ENCODE data around the gene RELA. TPM values are rescaled to one million over a fixed set of nuclear protein-coding genes. Genes with fewer than 3 reads are reported as not detected.
A peak's percentile ranks its signal among the peaks of the same experiment; 100 is the strongest.

Gene RELA
- total RNA-seq, 6 donors from 2014 or later = 42.9 to 86.8 (median 58.7) TPM

GRCh38 chr11:65649656-65650546 lies 12.8 kb downstream of the RELA start:
- H3K36me3 ChIP-seq = peaks cover 16 to 79% (median 68%) of the 10 kb centered on the region in 4 donors
- DNase-seq (no peak), ATAC-seq (ENCODE audit: low FRiP score in 2 of 2) (no peak)
- H3K4me1 ChIP-seq = peaks cover 41 to 79% (median 47%) of the 10 kb centered on the region in 4 donors
- TF ChIP-seq POLR2A (IDR thresholded peaks at IDR 0.05) (no peak), EP300 (IDR thresholded peaks at IDR 0.05) (no peak), POLR2AphosphoS5 (IDR thresholded peaks at IDR 0.05) (no peak), CTCF (IDR thresholded peaks at IDR 0.05) (no peak)
- H3K27me3 ChIP-seq = no peaks in the 10 kb centered on the region
- H3K27ac ChIP-seq = peak overlapping the region; percentile 30 to 98 (median 94)
- WGBS, 2 donors = 93 to 98% methylated on average over 7 to 14 of the region's 16 CpGs
- H3K4me3 ChIP-seq = no peak overlapping the region
- H3K9me3 ChIP-seq = no peaks in the 10 kb centered on the region

- peaks cover 16 to 77% (median 63%) of the 10 kb centered on the region in 4 donors for H3K36me3 ChIP-seq
- no peaks in the 10 kb centered on the region for H3K27me3 ChIP-seq
- no peaks in the 10 kb centered on the region for H3K9me3 ChIP-seq
- ATAC-seq (ENCODE audit: low FRiP score in 2 of 2) (no peak), DNase-seq (peak in 1 of 2 donors; percentile 64)
- H3K4me1 ChIP-seq = peaks cover 33 to 73% (median 42%) of the 10 kb centered on the region in 4 donors
- 79% methylated on average over 4 to 12 of the region's 12 CpGs for WGBS, 2 donors
- H3K27ac ChIP-seq = peak overlapping the region in 2 of 4 donors; percentile 30 to 98
- H3K4me3 ChIP-seq = no peak overlapping the region
- TF ChIP-seq EP300 (IDR thresholded peaks at IDR 0.05) = no peak
- TF ChIP-seq POLR2AphosphoS5 (IDR thresholded peaks at IDR 0.05) = no peak
- TF ChIP-seq CTCF (IDR thresholded peaks at IDR 0.05) = no peak
- no peak for TF ChIP-seq POLR2A (IDR thresholded peaks at IDR 0.05)
Measured at GRCh38 chr11:65648997-65649493, 13.7 kb downstream of the RELA start.

GRCh38 chr11:65646958-65647701 lies 15.6 kb downstream of the RELA start:
- 72 to 79% methylated on average over 40 to 62 of the region's 87 CpGs for WGBS, 2 donors
- H3K4me3 ChIP-seq = peak overlapping the region in 3 of 4 donors; percentile 42 to 58 (median 46)
- peak; percentile 32 for ATAC-seq (ENCODE audit: low FRiP score in 2 of 2)

More at GRCh38 chr11:65646958-65647701, 15.6 kb downstream of the RELA start:
- no peaks in the 10 kb centered on the region for H3K27me3 ChIP-seq
- peaks cover 16 to 90% (median 70%) of the 10 kb centered on the region in 4 donors for H3K36me3 ChIP-seq
- TF ChIP-seq POLR2AphosphoS5 (IDR thresholded peaks at IDR 0.05) = peak in 1 of 2 donors; percentile 33
- TF ChIP-seq EP300 (IDR thresholded peaks at IDR 0.05) = no peak
- no peak for TF ChIP-seq CTCF (IDR thresholded peaks at IDR 0.05)
- TF ChIP-seq POLR2A (IDR thresholded peaks at IDR 0.05) = peak in 1 of 4 donors; percentile 55
- peaks cover 33 to 75% (median 43%) of the 10 kb centered on the region in 4 donors for H3K4me1 ChIP-seq
- no peaks in the 10 kb centered on the region for H3K9me3 ChIP-seq
- peak in 1 of 2 donors; percentile 93 for DNase-seq
- peak overlapping the region in 3 of 4 donors; percentile 18 to 46 (median 35) for H3K27ac ChIP-seq

Measured in upper lobe of left lung (tissue), 6 donors.